Measurements from ENCODE around the gene XRN1.

DNA sequence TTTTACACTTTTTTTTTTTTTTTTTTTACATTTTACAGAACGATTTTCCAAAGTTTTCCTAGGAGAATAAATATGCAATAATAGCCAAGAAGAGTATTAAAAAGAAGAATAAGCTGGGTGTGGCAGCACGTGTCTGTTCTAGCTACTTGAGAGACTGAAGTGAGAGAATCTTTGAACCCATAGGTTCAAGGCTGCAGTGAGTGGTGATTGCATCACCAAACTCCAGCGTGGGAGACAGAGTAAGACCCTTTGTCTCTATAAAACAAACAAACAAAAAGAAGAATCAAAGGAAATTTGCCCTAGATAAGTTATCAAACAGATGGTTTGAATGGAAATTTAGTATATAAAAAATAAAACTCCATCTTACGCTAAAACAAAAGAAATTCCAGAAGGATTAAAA, 13.3 kb downstream of the XRN1 start:
- TF ChIP-seq POLR2AphosphoS5 (IDR thresholded peaks at IDR 0.05) = no peak
- TF ChIP-seq, protein P1, sequence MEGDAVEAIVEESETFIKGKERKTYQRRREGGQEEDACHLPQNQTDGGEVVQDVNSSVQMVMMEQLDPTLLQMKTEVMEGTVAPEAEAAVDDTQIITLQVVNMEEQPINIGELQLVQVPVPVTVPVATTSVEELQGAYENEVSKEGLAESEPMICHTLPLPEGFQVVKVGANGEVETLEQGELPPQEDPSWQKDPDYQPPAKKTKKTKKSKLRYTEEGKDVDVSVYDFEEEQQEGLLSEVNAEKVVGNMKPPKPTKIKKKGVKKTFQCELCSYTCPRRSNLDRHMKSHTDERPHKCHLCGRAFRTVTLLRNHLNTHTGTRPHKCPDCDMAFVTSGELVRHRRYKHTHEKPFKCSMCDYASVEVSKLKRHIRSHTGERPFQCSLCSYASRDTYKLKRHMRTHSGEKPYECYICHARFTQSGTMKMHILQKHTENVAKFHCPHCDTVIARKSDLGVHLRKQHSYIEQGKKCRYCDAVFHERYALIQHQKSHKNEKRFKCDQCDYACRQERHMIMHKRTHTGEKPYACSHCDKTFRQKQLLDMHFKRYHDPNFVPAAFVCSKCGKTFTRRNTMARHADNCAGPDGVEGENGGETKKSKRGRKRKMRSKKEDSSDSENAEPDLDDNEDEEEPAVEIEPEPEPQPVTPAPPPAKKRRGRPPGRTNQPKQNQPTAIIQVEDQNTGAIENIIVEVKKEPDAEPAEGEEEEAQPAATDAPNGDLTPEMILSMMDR (IDR thresholded peaks at IDR 0.05) = no peak
